Right lobe of liver (tissue), 4 donors: ENCODE results near the gene GPC5.

ENCODE experiments used
- POLR2A ChIP-seq: fragments of 450-650 bp; IDR thresholded peaks from one replicate; pipeline ENCODE4 v1.6.1; 2017; ENCODE audit warnings: antibody characterized with exemption, mild to moderate bottlenecking
- TF ChIP-seq, protein P1 (sequence below), 4 donors: fragments of 200-600 bp in 3 of 4; fragments of 450-650 bp in 1 of 4; IDR thresholded peaks; one replicate each; pipeline versions ENCODE4 v1.5.1 to v1.8.0; 2016 to 2022; ENCODE audit warnings: antibody characterized with exemption in 4 of 4, mild to moderate bottlenecking in 2 of 4
- donor health status: DM: no; HTN: no; CAD: no.
- donor health status: DM: no; HTN: no; CAD: no.
- donor health status: DM: no; HTN: yes; CAD: no.

DNA sequence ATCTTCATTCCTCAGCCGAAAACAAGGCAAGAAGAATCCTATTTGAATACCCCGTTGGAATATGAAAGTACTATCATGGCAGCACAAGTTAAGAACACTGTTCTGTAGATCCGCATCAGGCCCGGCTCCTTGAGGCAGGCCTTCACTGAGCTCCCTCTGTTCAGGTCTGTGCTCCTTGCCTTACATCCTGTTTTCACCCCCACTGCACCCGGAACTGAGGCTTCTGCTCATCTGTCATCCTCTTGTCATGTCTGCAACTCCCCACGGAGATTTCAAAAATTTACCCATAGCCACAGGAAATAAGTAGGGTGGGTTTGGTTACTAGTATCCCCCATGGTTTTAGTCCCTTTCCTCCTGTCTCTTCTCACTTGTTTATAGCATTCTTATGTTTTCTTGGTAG, 861.9 kb downstream of the GPC5 start:
- TF ChIP-seq, protein P1, sequence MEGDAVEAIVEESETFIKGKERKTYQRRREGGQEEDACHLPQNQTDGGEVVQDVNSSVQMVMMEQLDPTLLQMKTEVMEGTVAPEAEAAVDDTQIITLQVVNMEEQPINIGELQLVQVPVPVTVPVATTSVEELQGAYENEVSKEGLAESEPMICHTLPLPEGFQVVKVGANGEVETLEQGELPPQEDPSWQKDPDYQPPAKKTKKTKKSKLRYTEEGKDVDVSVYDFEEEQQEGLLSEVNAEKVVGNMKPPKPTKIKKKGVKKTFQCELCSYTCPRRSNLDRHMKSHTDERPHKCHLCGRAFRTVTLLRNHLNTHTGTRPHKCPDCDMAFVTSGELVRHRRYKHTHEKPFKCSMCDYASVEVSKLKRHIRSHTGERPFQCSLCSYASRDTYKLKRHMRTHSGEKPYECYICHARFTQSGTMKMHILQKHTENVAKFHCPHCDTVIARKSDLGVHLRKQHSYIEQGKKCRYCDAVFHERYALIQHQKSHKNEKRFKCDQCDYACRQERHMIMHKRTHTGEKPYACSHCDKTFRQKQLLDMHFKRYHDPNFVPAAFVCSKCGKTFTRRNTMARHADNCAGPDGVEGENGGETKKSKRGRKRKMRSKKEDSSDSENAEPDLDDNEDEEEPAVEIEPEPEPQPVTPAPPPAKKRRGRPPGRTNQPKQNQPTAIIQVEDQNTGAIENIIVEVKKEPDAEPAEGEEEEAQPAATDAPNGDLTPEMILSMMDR (IDR thresholded peaks at IDR 0.05) = no peak
- TF ChIP-seq POLR2A = no peak
